Stimulated activated CD8-positive, alpha-beta memory T cell treated with anti-CD3 and anti-CD28 coated beads, Interleukin-4, amount 100 ng/mL, for 1 hour (primary cell): Measurements from ENCODE around the gene CAAP1.
"Not testable (repeated sequence)": the region's sequence is repeated elsewhere in the genome, so short reads cannot be mapped to it uniquely, and the experiment has no call there.

Experiments
- DNase-seq, 2 donors: peaks; one replicate each; pipeline ENCODE4 v3.0.0-alpha.2; 2020; ENCODE audit warnings: low read depth in 2 of 2, low spot score in 1 of 2

The CAAP1 gene

GRCh38 chr9:26892251-26893029, at the start of gene CAAP1:
CAAP1 (minus strand) TSS chr9:26892802; CDS start chr9:26892715, 87 bp downstream.
- DNase-seq, result peak; percentile 84 to 89

- no peak for DNase-seq
Measured at GRCh38 chr9:26940779-26941178, 48.2 kb upstream of the CAAP1 start.

GRCh38 chr9:26939955-26940711, 47.5 kb upstream of the CAAP1 start:
- no peak for DNase-seq

GRCh38 chr9:26937816-26938371, 45.3 kb upstream of the CAAP1 start:
- no peak for DNase-seq

GRCh38 chr9:26935847-26936246, 43.2 kb upstream of the CAAP1 start:
- DNase-seq, result no peak

GRCh38 chr9:26928902-26929495, 36.4 kb upstream of the CAAP1 start:
- no peak for DNase-seq

GRCh38 chr9:26925609-26926008, 33.0 kb upstream of the CAAP1 start:
- DNase-seq, result no peak

GRCh38 chr9:26919698-26920097, 27.1 kb upstream of the CAAP1 start:
- no peak for DNase-seq

- DNase-seq, result no peak
Measured at GRCh38 chr9:26913138-26913668, 20.6 kb upstream of the CAAP1 start.

- DNase-seq, result no peak
Measured at GRCh38 chr9:26904671-26905070, 12.1 kb upstream of the CAAP1 start.

GRCh38 chr9:26904070-26904469, 11.5 kb upstream of the CAAP1 start:
- no peak for DNase-seq

GRCh38 chr9:26893030-26893676, 551 bp upstream of the CAAP1 start:
- no peak for DNase-seq

- no peak for DNase-seq
Measured at GRCh38 chr9:26891726-26892125, 876 bp downstream of the CAAP1 start.

- no peak for DNase-seq
Measured at GRCh38 chr9:26888271-26888670, 4.3 kb downstream of the CAAP1 start.

GRCh38 chr9:26882154-26882553, 10.4 kb downstream of the CAAP1 start:
- no peak for DNase-seq

- DNase-seq, result no peak
Measured at GRCh38 chr9:26880262-26880661, 12.3 kb downstream of the CAAP1 start.

- not testable (repeated sequence) for DNase-seq
Measured at GRCh38 chr9:26875155-26875554, 17.4 kb downstream of the CAAP1 start.

- DNase-seq, result no peak
Measured at GRCh38 chr9:26870292-26870691, 22.3 kb downstream of the CAAP1 start.

GRCh38 chr9:26863074-26863473, 29.5 kb downstream of the CAAP1 start:
- DNase-seq, result no peak

- no peak for DNase-seq
Measured at GRCh38 chr9:26856413-26857032, 36.1 kb downstream of the CAAP1 start.

GRCh38 chr9:26850995-26851394, 41.6 kb downstream of the CAAP1 start:
- DNase-seq, result no peak
